DND-41 (cell line): ENCODE measurements around the gene CHKB.

Experiments used
- ATAC-seq: fragments of 200-7000 bp; cut with Tn5 transposase; 3 replicates; pipeline ENCODE4 v1.9.1; 2021; ENCODE audit warnings: low read depth; ENCODE audit not compliant: insufficient read depth
- DNase-seq: peaks from one replicate; pipeline ENCODE4 v3.0.0-alpha.2; 2020
- H2AFZ ChIP-seq: 2 replicates; pipeline ENCODE4 v1.6.0; 2012; ENCODE audit warnings: low read depth, low read length
- H3K27ac ChIP-seq: 2 replicates; pipeline ENCODE4 v1.5.1; 2012; ENCODE audit warnings: low read length, inconsistent platforms
- H3K27me3 ChIP-seq: fragments of 200-600 bp; sonication (generic); 2 replicates; pipeline ENCODE4 v1.6.0; 2012; ENCODE audit warnings: low read length, mild to moderate bottlenecking, inconsistent platforms; ENCODE audit not compliant: insufficient read depth, poor library complexity
- H3K36me3 ChIP-seq: 2 replicates; pipeline ENCODE4 v1.5.1; 2012; ENCODE audit warnings: low read length, inconsistent platforms; ENCODE audit not compliant: insufficient read depth
- H3K4me1 ChIP-seq: 2 replicates; pipeline ENCODE4 v1.5.1; 2012; ENCODE audit warnings: mild to moderate bottlenecking, low read length; ENCODE audit not compliant: insufficient read depth
- H3K4me2 ChIP-seq: 2 replicates; pipeline ENCODE4 v1.6.0; 2012; ENCODE audit warnings: mild to moderate bottlenecking, moderate library complexity, low read length, inconsistent platforms; ENCODE audit not compliant: insufficient read depth
- H3K4me3 ChIP-seq, 2 experiments: fragments of 200-600 bp in 1 of 2; shearing (Covaris generic) in 1 of 2; 2 replicates each; pipeline ENCODE4 v1.5.1; 2012 to 2016; ENCODE audit warnings: inconsistent platforms in 2 of 2, low read length in 2 of 2, mild to moderate bottlenecking in 2 of 2, low read depth in 1 of 2, moderate library complexity in 1 of 2
- H3K79me2 ChIP-seq: 2 replicates; pipeline ENCODE4 v1.6.0; 2012; ENCODE audit warnings: low read length, inconsistent platforms; ENCODE audit not compliant: insufficient read depth
- H3K9ac ChIP-seq: 2 replicates; pipeline ENCODE4 v1.6.0; 2012; ENCODE audit warnings: low read depth, mild to moderate bottlenecking, inconsistent platforms, low read length, moderate library complexity
- H3K9me3 ChIP-seq: 2 replicates; pipeline ENCODE4 v1.5.1; 2012; ENCODE audit warnings: low read length, moderate library complexity, mild to moderate bottlenecking, inconsistent platforms; ENCODE audit not compliant: insufficient read depth, severe bottlenecking
- H4K20me1 ChIP-seq: 2 replicates; pipeline ENCODE4 v1.6.0; 2012; ENCODE audit warnings: low read length; ENCODE audit not compliant: insufficient read depth
- CTCF ChIP-seq: IDR thresholded peaks from 2 replicates; pipeline ENCODE4 v1.5.1; 2012; ENCODE audit warnings: borderline replicate concordance, low read length, moderate library complexity, mild to moderate bottlenecking; ENCODE audit not compliant: poor library complexity, severe bottlenecking; ENCODE audit errors: extremely low read depth
- EZH2 ChIP-seq: IDR thresholded peaks from 3 replicates; pipeline ENCODE4 v1.6.1; 2012; ENCODE audit warnings: borderline replicate concordance, low read depth, mild to moderate bottlenecking, moderate library complexity, low read length, inconsistent platforms; ENCODE audit not compliant: severe bottlenecking

The CHKB gene

GRCh38 chr22:50562523-50563412 lies 19.9 kb downstream of the CHKB start, which contains the start of gene SYCE3:
Gene SYCE3 (minus strand): TSS chr22:50562919. CDS start chr22:50556405, 6,514 bp downstream.
- peak; percentile 97 for ATAC-seq
- peak within 1 kb of the TSS; percentile 80 for H2AFZ ChIP-seq

DNA sequence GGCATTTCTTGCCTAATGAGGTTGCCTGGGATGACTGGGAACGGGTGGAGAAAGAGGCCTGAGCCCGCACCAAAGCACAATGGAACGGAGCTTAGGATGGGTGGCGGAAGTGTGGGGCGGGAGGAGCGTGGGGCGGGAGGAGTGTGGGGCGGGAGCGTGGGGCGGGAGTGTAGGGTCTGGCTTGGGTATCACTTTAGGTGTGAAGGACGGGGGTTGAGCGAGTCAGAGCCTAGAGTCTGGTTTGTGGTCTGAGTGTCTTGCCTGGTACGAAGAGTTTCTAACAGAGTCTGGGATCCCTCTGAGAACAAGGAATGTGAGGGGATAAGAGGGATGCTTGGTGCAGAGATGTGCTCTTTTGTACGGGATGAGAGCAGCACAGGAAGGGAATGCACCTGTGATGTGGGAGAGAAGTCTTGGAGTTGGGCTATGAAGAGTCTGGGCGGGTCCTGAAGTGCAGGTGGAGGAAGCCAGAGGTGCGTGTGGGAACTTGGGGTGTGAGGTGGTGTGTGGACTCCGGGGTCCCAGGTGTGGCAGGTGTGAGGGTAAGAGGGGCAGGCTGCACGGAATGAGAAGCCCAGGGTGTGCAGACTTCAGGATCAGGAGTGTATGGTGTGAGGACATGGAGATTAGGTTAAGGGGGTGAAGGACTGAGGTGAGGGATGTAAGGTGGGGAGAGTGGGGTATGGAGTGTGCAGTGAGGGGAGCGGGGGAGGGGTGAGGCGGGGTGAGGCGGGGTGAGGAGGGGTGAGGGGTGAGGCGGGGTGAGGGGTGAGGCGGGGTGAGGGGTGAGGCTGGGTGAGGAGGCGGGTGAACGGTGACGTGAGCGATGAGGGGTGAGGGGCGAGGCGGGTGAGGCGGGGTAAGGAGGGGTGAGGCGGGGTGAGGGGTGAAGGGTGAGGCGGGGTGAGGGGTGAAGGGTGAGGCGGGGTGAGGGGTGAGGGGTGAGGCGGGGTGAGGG lies 21.0 kb downstream of the CHKB start:
- H2AFZ ChIP-seq: no peak overlapping the region
- ATAC-seq (no peak), DNase-seq (no peak)
- H3K4me2 ChIP-seq: no peak overlapping the region
- H3K79me2 ChIP-seq: no peaks in the 10 kb centered on the region
- no peaks in the 10 kb centered on the region for H4K20me1 ChIP-seq
- H3K36me3 ChIP-seq: no peaks in the 10 kb centered on the region
- no peaks in the 10 kb centered on the region for H3K9me3 ChIP-seq
- peaks cover 11% of the 10 kb centered on the region for H3K4me1 ChIP-seq
- no peak overlapping the region for H3K9ac ChIP-seq
- H3K27ac ChIP-seq: no peak overlapping the region
- no peaks in the 10 kb centered on the region for H3K27me3 ChIP-seq
- TF ChIP-seq EZH2: no peak
- no peak for TF ChIP-seq CTCF
- H3K4me3 ChIP-seq: no peak overlapping the region

More at GRCh38 chr22:50562523-50563412, 19.9 kb downstream of the CHKB start, which contains the start of gene SYCE3:
- Histone ChIP-seq H3K4me1 (peaks cover 11% of the 10 kb centered on the region), H3K4me2 (peak within 1 kb of the TSS; percentile 95), H3K27ac (peak within 1 kb of the TSS; percentile 50; the same call in 1 of the 2 replicates), H3K79me2 (no peaks in the 10 kb centered on the region), H4K20me1 (no peaks in the 10 kb centered on the region), H3K4me3 (peak within 1 kb of the TSS; percentile 19 to 63; a peak in 3 of 4 replicates), H3K36me3 (peaks cover 3% of the 10 kb centered on the region; the same call in 1 of the 2 replicates), H3K27me3 (no peaks in the 10 kb centered on the region), H3K9ac (peak within 1 kb of the TSS; percentile 54), H3K9me3 (no peaks in the 10 kb centered on the region)
- peak; percentile 98 for DNase-seq
- TF ChIP-seq CTCF: peak; percentile 94
- no peak for TF ChIP-seq EZH2

DNA sequence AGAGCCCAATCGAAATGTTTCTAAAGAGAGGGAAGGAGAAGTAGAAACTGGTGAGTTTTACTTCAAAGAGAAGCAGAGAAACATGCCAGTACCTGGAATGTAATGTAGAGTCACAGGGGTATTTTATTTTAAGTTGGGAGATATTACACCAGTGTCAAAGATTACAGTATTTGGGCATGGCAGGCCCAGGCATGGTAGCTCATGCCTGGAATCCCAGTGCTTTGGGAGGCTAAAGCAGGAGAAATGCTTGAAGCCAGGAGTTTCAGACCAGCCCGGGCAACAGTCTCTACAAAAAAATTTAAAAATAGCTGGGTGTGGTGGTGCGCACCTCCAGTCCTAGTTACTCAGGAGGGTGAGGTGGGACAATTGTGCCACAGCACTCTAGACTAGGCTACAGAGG lies 22.6 kb downstream of the CHKB start:
- no peaks in the 10 kb centered on the region for H4K20me1 ChIP-seq

More for the DNA sequence above, 22.6 kb downstream of the CHKB start:
- Histone ChIP-seq H3K4me2 (no peak overlapping the region), H3K9ac (no peak overlapping the region), H3K4me3 (no peak overlapping the region), H3K79me2 (no peaks in the 10 kb centered on the region), H2AFZ (no peak overlapping the region), H3K36me3 (no peaks in the 10 kb centered on the region), H3K27me3 (no peaks in the 10 kb centered on the region), H3K9me3 (no peaks in the 10 kb centered on the region), H3K27ac (no peak overlapping the region), H3K4me1 (peaks cover 11% of the 10 kb centered on the region)
- DNase-seq (no peak), ATAC-seq (no peak)
- TF ChIP-seq CTCF (no peak), EZH2 (no peak)
